Measurements from ENCODE around the gene CCNJL. TPM values are rescaled to one million over a fixed set of nuclear protein-coding genes. Genes with fewer than 3 reads are reported as not detected.

The CCNJL gene
- polyA plus RNA-seq, 2 of the 4 experiments (the other 2 are of a cell fraction) = 7.4 to 16.2 TPM

GRCh38 chr5:160207061-160207460 lies 105.3 kb downstream of the CCNJL start:
- POLR2A ChIA-PET = no interaction called here
- CTCF ChIA-PET = no interaction called here
- Histone ChIP-seq H3K27ac (no peak overlapping the region), H3K4me1 (no peaks in the 10 kb centered on the region), H3K9me3 (no peaks in the 10 kb centered on the region), H3K4me2 (no peak overlapping the region), H3K4me3 (no peak overlapping the region)
- FAIRE-seq = no peak
- no peak for ATAC-seq
- 60% methylated on average over 2 of the region's 2 CpGs for WGBS (ENCODE audit: missing lambda C conversion rate)
- no peak for DNase-seq (ENCODE audit: low read depth in 1 of 2, low spot score in 1 of 2)
- TF ChIP-seq CEBPB (IDR thresholded peaks at IDR 0.05) = no peak
- TF ChIP-seq PHF8 (IDR thresholded peaks at IDR 0.05; ENCODE audit: borderline replicate concordance, low read depth) = no peak

Small RNA genes lying within 50 kb of the gene (small RNA-seq; reads per million reads assigned to genes)
- 0 reads per million in 6 experiments for gene AC112191.3

Other genes starting within 250 kb of the CCNJL start
- gene PWWP2A, start 193.1 kb downstream of the CCNJL start, polyA plus RNA-seq (2011; rRNA removed) = 10.9 and 15.2 TPM in 2 replicates
- 8.7 to 9.0 TPM (median 8.8 TPM) in 3 replicates for gene PWWP2A, start 193.1 kb downstream of the CCNJL start, polyA plus RNA-seq (2017; fragmentation: RNase III; extraction: RNeasy Plus Mini Kit Qiagen cat#74134 plus additional on column Dnase treatment)
- 0.62 and 0.93 TPM in 2 replicates for gene FABP6, start 83.1 kb downstream of the CCNJL start, polyA plus RNA-seq (2011; rRNA removed)
- 0.63 to 0.99 TPM (median 0.75 TPM) in 3 replicates for gene FABP6, start 83.1 kb downstream of the CCNJL start, polyA plus RNA-seq (2017; fragmentation: RNase III; extraction: RNeasy Plus Mini Kit Qiagen cat#74134 plus additional on column Dnase treatment)
- gene C1QTNF2, start 58.1 kb upstream of the CCNJL start, polyA plus RNA-seq (2011; rRNA removed) = 0.04 TPM in 1 of 2 replicates, not detected in the other
- 0.06 to 0.08 TPM (median 0.08 TPM) in 3 replicates for gene C1QTNF2, start 58.1 kb upstream of the CCNJL start, polyA plus RNA-seq (2017; fragmentation: RNase III; extraction: RNeasy Plus Mini Kit Qiagen cat#74134 plus additional on column Dnase treatment)
- gene FAM200C, start 87.5 kb upstream of the CCNJL start, polyA plus RNA-seq (2011; rRNA removed) = 4.3 TPM in 2 replicates
- gene FAM200C, start 87.5 kb upstream of the CCNJL start, polyA plus RNA-seq (2017; fragmentation: RNase III; extraction: RNeasy Plus Mini Kit Qiagen cat#74134 plus additional on column Dnase treatment) = 2.5 to 2.7 TPM (median 2.6 TPM) in 3 replicates
- 49.0 and 67.0 TPM in 2 replicates for gene SLU7, start 106.5 kb upstream of the CCNJL start, polyA plus RNA-seq (2011; rRNA removed)
- gene SLU7, start 106.5 kb upstream of the CCNJL start, polyA plus RNA-seq (2017; fragmentation: RNase III; extraction: RNeasy Plus Mini Kit Qiagen cat#74134 plus additional on column Dnase treatment) = 68.9 to 80.0 TPM (median 75.5 TPM) in 3 replicates
- gene PTTG1, start 109.3 kb upstream of the CCNJL start, polyA plus RNA-seq (2011; rRNA removed) = 180 and 227 TPM in 2 replicates
- 195 to 226 TPM (median 222 TPM) in 3 replicates for gene PTTG1, start 109.3 kb upstream of the CCNJL start, polyA plus RNA-seq (2017; fragmentation: RNase III; extraction: RNeasy Plus Mini Kit Qiagen cat#74134 plus additional on column Dnase treatment)

Measured in A549 (cell line).